HG03520 (cell line): ENCODE data around the gene NACA.
"Not testable (repeated sequence)": the region's sequence is repeated elsewhere in the genome, so short reads cannot be mapped to it uniquely, and the experiment has no call there.

Source experiments
- ATAC-seq: cut with Tn5 transposase; IDR thresholded peaks from one replicate; pipeline ENCODE4 v1.9.1; 2021; ENCODE audit warnings: mild to moderate bottlenecking, moderate library complexity; ENCODE audit not compliant: unreplicated experiment

Gene NACA

DNA sequence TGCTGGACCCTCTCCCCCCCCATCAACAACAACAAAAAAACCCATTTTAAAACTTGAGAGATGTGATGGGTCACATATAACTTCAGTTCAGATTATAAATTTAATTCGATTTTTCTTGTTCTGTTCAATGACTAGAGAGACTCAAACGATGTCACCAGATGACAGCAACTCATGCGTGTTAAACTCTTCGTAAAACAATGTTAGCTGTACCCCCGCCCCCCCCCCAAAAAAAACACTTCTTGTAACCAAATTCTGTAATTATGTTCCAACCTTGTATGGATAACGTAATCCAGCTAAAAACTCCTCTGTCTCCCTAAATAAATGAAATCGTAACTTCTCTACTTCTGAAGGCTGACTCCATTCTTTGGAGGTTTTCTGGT is 614 bp upstream of the NACA start:
- no peak for ATAC-seq

DNA sequence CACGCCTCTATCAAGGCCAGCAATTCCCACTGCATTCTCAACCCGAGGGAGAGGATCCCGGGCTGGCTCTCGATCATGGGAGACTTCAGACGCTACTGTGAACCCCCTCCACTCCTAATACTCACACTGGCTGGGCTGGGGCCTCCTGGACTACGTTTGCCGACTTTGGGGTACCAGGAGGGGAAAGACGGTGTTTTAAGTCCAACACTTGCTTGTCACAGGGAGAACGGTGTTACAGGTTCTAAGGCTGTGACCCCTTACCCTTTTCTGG is 463 bp downstream of the NACA start:
- peak; percentile 4 for ATAC-seq

DNA sequence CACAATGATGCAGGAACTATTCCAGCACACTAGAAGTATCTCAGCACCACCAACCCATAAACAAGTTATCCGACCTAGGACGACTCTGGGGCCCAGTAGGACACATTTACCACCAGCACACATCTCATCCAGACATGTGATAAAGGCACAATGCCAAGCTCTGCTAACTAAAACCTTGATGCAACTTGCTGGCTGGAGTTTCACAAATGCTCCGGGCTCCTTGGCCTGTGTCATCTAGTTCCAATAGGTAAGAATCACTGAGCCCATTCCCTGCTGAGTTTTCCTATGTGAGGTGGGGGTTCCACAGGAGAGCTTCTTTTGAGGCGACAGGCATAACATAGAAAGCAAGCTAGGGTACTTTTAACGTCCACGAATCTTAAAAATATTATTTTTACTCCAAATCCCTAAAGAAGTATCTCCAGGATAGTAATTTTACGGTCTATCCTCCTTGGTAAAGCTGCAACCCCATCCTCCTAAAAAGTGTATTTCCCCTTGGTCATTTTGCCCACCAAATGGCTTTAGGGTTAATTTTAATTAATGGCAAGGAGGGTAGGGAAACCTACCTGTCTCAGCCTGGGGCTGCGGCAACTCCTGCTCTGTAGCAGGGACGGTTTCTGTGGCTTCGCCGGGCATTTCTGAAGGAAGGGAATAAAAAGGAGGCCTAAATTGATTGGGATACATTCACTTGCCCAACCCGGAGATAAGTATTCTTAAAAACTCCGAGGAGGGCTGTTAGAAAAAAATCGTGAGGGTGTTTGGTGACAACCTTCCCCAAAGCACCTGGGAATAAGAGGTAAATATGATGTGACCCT is 1.0 kb downstream of the NACA start:
- ATAC-seq = no peak

DNA sequence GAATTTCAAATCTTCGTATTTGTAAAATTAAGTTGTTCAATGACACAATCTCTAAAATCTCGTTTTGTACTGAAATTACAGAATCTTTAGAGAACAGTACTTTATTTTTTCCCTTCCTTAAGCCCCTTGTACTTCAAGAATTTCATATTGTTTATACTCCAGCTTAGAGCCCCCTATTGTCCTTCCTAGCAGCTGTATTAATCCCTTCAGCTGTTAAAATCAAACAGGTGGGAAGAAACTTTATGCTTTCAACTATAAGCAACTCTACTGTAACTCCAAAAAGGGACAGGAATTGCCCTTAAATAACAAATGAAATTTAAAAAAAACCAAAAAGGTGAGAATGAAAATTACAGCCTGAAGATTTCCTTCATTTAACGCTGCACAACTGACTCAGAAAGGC is 1.7 kb downstream of the NACA start:
- no peak for ATAC-seq

DNA sequence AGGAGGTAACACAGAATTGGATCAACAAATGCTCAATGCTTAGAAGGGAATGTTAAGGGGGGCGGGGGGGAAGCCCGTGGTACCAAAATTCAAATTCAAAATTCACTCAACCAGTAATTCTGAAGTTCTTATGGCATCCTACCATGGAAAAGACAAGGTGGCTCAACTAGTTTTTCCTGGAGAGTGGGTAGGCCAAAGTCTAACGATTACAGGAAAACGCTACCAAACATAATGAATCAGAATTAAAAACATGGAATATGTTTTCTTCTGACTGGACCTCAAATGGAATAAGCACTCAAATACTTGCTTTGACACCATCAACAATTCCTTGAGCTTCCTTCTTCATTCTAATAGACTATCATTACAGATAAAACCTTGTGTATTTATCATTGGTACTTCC is 2.3 kb downstream of the NACA start:
- no peak for ATAC-seq

DNA sequence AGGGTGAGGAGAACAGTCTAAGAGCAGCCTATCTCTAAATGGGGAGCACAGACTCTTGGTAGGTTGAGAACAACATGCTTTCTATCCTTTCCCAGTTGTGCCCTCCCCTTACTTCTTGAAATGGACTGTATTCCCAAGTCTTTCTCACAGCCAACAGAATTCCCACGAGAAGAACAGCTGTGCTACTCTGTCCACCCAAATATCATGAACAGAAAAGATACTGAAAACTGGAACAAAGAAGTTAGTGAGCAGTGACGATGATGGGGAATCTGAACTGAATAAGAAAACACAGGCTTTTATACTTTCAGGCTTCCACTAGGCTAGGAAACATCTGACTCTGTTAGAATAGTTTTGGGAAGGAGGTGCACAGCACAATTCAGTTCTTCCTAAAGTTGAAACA is 3.4 kb downstream of the NACA start:
- no peak for ATAC-seq

DNA sequence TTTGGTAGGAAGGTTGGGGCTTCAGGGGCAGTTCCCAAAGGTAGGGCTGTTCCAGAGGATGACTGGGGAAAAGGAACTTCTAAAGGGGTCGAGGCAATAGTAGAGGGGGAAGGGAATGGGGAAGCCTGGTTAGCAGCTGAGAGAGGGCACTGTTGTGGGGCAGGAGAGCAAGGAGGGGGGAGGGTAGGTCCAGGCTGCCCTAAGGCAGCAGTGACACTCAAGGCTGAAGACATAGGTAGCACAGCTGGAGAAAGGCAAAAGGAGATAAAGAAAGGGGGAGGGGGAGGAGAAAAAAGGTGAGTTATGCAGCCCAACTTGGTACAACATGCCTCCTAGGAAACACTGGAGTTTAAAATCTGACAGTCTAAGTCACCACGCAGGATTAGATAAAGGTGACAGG is 3.9 kb downstream of the NACA start:
- no peak for ATAC-seq

DNA sequence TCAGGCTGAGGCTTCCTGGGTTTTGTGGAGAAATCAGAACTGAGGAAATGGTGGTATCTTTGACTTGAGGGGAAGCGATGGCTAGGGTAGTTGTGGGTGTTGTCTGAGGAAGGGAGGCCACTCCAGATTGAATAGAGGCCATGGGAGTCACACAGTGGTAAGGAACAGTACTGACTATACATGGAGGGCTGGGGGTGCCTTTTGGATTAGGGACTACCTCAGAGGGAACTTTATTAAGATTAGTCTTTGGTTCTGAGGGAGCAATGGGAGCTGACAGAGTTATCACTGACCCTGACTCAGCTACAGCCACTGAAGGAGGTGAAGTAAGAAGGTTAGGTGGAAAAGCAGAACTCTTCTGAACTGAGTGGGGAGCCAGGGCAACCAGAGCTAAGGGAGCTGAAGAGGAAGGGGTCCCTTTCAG is 4.4 kb downstream of the NACA start:
- no peak for ATAC-seq

DNA sequence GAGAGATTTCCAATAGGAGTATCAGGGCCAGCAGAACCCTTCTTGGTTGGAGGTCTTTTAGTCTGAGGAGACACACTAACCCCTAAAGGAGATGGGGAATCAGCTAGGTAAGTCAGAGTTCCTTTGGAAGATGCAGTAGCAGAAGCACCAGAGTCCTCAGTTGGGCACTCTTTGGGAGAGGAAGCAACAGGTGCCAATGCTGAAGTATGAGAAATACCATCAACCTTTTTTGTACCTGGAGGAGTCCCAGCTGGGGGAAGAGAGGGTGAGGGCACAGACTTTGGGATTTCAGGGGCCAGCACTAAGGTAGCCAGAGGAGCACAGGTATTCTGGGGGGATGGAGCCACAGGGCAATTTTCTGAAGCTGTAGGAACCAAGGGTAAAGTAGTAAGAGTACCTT is 6.0 kb downstream of the NACA start:
- ATAC-seq = no peak

DNA sequence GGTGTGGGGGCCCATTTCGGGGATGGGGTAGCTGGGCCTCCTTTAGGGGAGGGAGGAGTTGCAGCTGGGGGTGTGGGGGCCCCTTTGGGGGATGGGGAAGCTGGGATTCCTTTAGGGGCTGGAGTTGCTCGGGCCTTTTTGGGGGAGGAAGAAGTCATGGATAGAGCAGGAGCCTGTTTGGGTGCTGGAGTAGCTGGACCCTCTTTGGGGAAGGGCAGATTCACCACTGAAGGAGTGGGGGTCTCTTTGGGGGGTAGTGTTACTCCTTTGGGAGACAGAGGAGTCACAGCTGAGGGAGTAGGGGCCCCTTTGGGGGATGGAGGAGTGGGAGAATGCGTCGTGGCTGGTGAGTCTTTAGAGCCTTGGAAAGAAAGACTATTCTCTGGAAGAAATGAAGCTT is 6.5 kb downstream of the NACA start:
- no peak for ATAC-seq

DNA sequence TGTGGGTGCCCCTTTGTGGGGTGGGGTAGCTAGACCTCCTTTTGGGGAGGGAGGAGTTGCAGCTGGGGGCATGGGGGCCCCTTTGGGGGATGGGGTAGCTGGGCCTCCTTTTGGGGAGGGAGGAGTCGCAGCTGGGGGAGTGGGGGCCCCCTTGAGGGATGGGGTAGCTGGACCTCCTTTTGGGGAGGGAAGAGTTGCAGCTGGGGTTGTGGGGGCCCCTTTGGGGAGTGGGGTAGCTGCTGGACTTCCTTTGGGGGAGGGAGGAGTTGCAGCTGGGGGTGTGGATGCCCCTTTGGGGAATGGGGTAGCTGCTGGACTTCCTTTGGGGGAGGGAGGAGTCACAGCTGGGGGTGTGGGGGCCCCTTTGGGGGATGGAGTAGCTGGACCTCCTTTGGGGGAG is 7.0 kb downstream of the NACA start:
- ATAC-seq = no peak

DNA sequence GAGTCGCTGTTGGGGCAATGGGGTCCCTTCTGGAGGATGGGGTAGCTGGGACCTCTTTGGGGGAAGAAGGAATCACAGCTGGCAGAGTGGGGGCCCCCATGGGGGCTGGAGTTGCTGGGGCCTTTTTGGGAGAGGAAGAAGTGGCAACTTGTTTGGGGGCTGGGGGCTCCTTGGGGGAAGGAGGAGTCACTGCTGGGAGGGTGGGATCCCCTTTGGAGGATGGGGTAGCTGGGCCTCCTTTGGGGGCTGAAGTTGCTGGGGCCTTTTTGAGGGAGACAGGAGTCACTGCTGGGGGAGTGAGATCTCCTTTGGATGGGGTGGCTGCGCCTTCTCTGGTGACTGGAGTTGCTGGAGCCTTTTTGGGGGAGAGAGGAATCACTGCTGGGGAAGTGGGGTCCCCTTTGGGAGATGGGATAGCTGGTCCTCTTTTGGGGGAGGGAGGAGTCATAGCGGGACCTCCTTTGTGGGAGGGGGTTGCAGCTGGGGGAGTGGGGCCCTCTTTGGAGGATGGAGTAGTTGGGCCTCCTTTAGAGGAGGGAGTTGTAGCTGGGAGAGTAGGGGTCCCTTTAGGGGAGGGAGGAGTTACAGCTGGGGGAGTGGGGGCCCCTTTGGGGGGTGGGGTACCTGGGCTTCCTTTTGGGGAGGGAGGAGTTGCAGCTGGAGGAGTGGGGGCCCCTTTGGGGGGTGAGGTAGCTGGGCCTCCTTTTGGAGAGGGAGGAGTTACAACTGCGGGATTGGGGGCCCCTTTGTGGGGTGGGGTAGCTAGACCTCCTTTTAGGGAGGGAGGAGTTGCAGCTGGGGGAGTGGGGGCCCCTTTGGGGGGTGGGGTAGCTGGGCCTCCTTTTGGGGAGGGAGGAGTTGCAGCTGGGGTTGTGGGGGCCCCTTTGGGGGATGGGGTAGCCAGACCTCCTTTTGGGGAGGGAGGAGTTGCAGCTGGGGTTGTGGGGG is 7.9 kb downstream of the NACA start:
- no peak for ATAC-seq

DNA sequence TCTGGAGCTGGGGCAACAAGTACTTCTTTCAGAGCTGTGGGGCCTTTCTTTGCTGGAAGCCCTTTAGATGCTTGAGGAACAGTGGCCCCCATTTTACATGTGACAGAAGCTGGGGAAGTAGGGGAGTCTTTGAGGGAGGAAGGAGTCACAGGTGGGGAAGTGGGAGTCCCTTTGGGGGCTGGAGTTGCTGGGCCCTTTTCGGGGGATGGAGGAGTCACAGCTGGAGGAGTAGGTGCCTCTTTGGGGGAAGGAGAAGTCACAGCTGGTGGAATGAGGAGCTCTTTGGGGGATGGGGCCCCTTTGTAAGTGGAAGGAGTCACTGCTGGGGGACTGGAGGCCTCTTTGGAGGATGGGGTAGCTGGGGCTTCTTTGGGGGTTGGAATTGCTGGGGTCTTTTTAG is 8.6 kb downstream of the NACA start:
- no peak for ATAC-seq

DNA sequence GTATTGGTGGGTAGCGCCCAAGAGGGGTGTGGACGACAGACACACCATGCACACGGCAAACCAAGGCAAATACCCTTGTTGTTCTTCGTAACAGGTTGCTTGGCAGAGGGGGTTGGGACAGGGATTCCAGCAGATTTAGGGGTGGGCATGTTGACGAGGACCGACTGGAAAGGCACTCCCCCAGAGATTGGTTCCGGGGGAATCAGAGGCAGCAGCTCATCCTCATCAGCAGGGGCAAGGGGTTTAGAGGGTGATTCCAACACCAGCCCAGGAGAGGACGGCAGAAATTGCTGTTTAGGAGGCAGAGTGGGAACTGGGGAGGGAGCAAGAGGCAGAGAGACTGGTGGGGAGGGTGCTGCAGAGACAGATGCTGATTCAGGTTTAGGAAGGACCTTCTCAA is 9.3 kb downstream of the NACA start:
- ATAC-seq = no peak

DNA sequence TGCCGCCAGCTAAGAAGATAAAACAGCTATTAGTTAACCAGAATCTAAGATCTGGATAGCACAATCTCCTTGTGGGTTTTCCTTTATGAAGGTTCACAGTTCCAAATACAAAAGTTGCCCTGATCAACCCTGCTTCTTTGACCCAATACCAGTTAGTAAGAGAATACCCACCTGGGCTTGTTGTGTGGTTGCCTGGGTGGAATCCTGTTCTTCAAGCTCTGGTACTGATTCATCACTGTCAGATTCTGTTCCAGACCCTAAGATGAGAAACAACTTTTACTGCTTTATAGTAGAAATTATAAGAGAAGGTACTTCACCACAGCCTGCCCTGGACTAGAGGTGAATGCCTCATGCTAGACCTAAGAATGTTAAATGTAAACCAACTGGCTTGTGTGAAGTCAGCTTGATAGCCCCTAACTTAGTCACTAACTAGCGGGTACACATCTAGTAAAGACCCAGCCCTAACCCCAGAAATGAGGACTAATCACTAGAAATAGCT is 10.6 kb downstream of the NACA start:
- no peak for ATAC-seq

DNA sequence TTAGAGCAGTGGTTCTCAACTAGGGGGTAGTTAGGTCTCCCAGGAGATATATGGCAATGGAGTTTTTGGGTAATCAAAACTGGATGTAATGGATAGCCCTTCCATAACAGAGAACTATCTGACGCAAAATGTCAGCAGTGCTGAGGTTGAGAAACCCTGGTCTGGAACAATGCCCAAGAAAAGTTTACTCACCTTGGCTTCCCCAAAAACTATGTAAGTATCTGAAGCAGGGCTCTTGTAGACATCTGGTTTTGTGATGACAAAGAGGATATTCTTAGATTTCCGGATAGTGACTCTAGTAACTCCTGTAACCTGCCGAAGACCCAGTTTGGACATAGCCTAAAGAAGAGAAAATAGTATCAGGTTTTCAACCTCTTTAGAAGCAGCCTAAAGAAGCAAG is 11.8 kb downstream of the NACA start:
- no peak for ATAC-seq

DNA sequence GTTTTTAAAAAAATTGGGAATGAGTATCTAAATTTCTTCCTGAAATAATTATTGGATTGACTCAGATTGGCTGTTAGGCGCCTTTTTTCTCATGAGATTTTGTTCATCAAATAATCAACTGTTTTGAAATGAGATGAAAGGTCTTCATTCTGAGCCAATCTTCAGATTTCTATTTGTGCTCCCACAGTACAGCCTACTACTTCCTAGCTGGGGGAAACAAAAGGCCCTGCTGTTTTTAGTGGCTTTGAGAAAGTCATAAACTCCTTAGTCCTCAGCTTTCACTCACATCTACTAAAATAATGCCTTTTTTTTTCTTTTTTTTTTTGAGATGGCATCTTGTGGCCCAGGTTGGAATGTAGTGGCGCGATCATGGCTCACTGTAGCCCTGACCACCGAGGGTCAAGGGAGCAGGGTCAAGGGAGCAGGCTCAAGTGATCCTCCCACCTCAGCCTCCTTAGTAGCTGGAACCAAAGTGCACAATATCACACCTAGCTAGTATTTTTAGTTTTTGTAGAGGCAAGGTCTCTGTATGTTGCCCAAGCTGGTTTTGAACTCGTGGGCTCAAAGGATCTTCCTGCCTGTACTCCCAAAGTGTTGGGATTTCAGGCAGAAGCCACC is 15.2 kb downstream of the NACA start:
- ATAC-seq = no peak

DNA sequence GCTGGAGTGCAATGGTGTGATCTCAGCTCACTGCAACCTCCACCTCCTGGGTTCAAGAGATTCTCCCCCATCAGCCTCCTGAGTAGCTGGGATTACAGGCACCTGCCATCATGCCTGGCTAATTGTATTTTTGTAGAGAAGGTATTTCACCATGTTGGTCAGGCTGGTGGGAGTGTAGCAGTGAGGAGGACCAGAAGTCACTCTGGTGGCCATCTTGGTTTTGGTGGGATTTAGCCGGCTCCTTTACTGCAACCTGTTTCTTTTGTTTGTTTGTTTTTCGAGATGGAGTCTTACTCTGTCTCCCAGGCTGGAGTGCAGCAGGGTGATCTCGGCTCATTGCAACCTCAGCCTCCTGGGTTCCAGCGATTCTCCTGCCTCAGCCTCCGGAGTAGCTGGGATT is 20.6 kb downstream of the NACA start:
- not testable (repeated sequence) for ATAC-seq

DNA sequence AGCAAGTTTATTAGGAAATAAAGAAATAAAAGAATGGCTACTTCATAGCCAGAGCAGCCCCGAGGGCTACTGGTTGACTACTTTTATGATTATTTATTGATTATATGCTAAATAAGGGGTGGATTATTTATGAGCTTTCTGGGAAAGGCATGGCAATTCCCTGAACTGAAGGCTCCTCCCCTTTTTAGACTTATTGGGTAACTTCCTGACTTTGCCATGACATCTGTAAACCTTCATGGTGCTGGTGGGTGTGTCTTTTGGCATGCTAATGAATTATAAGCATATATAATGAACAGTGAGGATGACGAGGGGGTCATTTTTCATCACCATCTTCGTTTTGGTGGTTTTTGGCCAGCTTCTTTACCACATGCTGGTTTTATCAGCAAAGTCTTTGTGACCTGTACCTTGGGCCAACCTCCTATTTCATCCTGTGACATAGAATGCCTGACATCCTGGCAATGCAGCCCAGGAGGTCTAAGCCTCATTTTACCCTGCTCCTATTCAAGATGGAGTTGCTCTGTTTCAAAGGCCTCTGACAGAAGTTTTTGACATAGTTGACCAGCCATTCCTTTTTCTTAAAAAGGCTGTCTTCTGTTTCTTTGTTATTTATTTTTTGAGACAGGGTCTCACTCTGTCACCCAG is 26.0 kb downstream of the NACA start:
- no peak for ATAC-seq

DNA sequence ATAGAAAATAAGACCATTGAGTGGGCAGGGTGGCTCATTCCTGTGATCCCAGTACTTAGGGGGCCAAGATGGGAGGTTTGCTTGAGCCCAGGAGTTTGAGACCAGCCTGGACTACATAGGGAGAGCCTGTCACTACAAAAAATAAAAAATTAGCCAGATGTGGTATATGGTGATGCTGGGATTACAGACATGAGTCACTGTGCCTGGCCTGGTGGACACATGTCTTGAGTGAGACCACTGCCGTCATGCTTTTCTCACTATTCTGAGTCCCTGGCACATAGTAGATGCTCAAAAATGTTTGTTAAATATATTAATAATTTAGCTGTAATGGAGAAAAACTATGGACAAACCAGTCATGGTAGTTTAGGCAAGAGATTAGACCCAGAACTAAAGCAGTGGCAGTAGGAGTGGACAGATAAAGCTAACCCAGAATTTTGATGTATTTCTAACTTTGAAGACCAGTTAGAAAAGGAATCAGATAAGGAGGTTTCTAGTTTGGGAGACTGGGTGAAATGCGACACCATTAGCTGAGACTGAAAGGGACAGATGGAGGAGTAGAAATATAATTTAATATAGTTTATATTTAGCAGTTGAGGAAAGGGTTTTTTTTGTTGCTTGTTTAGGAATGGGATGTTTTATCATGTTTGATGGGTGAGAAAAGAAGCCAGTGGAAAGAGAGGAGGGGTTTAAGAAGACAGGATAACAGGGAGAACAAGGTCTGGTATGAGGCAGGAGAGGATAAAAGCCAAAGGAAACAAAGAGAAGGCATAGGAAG is 29.6 kb downstream of the NACA start:
- ATAC-seq = no peak

DNA sequence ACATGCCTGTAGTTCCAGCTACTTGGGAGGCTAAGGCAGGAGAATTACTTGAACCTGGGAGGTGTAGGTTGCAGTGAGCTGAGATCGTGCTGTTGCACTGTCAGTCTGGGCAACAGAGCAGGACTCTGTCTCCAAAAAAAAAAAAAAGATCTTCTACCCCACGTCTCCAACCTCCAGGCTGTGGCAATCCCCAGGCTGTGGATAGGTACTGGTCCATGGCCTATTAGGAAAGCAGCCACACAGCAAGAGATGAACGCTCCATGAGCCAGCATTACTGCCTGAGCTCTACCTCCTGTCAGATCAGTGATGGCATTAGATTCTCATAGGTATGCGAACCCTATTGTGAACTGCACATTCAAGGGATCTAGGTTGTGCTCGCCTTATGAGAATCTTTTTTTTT is 30.9 kb downstream of the NACA start:
- no peak for ATAC-seq
